ENCODE data around the gene EMILIN3. TPM values are rescaled to one million over a fixed set of nuclear protein-coding genes. Genes with fewer than 3 reads are reported as not detected.

EMILIN3 gene
- polyA plus RNA-seq, 1 of the 3 experiments (the other 2 are of a cell fraction) = 0.02 TPM

DNA sequence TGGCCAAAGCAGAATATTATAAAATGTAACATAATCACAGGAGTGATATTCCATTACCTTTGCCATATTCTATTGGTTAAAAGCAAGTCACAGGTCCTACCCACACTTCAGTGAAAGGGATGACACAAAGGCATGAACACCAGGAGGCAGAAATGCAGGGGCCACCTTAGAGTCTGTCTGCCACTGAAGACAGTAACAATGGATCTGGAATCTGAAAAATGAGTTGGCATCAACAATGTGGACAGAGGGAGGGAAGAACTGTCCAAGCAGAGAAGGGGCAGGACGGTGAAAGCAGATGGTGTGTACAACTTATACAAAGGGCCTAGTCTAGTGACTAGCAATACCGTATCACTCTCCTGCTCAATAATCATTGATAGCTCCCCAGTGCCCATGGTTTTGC is 32.6 kb downstream of the EMILIN3 start:
- Histone ChIP-seq H3K36me3 (replicated peaks in 1 of 2; ENCODE audit: control insufficient read depth in 1 of 2, insufficient read depth in 2 of 2, low read length in 1 of 2) (no peaks in the 10 kb centered on the region), H3K9me3 (no peaks in the 10 kb centered on the region), H3K27ac (ENCODE audit: low read depth in 2 of 2, low read length in 1 of 2) (no peak overlapping the region), H3K79me2 (ENCODE audit: insufficient read depth) (no peaks in the 10 kb centered on the region), H3F3A (replicated peaks; ENCODE audit: insufficient read depth) (peaks cover 12% of the 10 kb centered on the region), H3K9me2 (no peaks in the 10 kb centered on the region), H3K4me1 (ENCODE audit: control insufficient read depth in 1 of 2, insufficient read depth in 2 of 2, low read depth in 1 of 2, low read length in 1 of 2) (peaks cover 0 to 9% of the 10 kb centered on the region in 2 experiments; a peak in 2 of 4 replicates), H3K4me2 (no peak overlapping the region), H2AFZ (ENCODE audit: low read depth) (no peak overlapping the region), H3K9ac (no peak overlapping the region), H4K20me1 (ENCODE audit: insufficient read depth) (no peaks in the 10 kb centered on the region), H3K4me3 (ENCODE audit: low read depth in 2 of 2, low read length in 1 of 2) (no peak overlapping the region), H3K27me3 (ENCODE audit: insufficient read depth) (no peaks in the 10 kb centered on the region)
- WGBS (ENCODE audit: low lambda C conversion rate) = 95% methylated on average over 2 of the region's 2 CpGs
- TF ChIP-seq RFX5 (IDR thresholded peaks at IDR 0.05; ENCODE audit: low read length) (no peak), FOSL2 (IDR thresholded peaks at IDR 0.05; ENCODE audit: borderline replicate concordance, low read depth) (no peak), SIN3A (IDR thresholded peaks at IDR 0.05; ENCODE audit: borderline replicate concordance, low read depth, low read length) (no peak), YY1 (IDR thresholded peaks at IDR 0.05; ENCODE audit: low read depth) (no peak), POLR2AphosphoS5 (IDR thresholded peaks at IDR 0.05; ENCODE audit: low read depth, low read length) (no peak), NRF1 (IDR thresholded peaks at IDR 0.05; ENCODE audit: low read depth, low read length) (no peak), TAF1 (IDR thresholded peaks at IDR 0.05; ENCODE audit: borderline replicate concordance, low read depth, low read length) (no peak), RXRA (IDR thresholded peaks at IDR 0.05; ENCODE audit: borderline replicate concordance, low read depth) (no peak), GATA2 (CRISPR knock-in tag; IDR thresholded peaks at IDR 0.05) (no peak), MXI1 (IDR thresholded peaks at IDR 0.05; ENCODE audit: low read depth, low read length) (no peak), RCOR1 (IDR thresholded peaks at IDR 0.05; ENCODE audit: low read length) (no peak), IRF3 (IDR thresholded peaks at IDR 0.05; ENCODE audit: low read depth, low read length) (no peak)
- TF ChIP-seq, protein P1, sequence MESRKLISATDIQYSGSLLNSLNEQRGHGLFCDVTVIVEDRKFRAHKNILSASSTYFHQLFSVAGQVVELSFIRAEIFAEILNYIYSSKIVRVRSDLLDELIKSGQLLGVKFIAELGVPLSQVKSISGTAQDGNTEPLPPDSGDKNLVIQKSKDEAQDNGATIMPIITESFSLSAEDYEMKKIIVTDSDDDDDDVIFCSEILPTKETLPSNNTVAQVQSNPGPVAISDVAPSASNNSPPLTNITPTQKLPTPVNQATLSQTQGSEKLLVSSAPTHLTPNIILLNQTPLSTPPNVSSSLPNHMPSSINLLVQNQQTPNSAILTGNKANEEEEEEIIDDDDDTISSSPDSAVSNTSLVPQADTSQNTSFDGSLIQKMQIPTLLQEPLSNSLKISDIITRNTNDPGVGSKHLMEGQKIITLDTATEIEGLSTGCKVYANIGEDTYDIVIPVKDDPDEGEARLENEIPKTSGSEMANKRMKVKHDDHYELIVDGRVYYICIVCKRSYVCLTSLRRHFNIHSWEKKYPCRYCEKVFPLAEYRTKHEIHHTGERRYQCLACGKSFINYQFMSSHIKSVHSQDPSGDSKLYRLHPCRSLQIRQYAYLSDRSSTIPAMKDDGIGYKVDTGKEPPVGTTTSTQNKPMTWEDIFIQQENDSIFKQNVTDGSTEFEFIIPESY (IDR thresholded peaks at IDR 0.05; ENCODE audit: borderline replicate concordance, low read depth) = no peak
- TF ChIP-seq, protein P2, sequence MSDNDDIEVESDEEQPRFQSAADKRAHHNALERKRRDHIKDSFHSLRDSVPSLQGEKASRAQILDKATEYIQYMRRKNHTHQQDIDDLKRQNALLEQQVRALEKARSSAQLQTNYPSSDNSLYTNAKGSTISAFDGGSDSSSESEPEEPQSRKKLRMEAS (IDR thresholded peaks at IDR 0.05; ENCODE audit: low read depth) = no peak
- TF ChIP-seq, protein P3, sequence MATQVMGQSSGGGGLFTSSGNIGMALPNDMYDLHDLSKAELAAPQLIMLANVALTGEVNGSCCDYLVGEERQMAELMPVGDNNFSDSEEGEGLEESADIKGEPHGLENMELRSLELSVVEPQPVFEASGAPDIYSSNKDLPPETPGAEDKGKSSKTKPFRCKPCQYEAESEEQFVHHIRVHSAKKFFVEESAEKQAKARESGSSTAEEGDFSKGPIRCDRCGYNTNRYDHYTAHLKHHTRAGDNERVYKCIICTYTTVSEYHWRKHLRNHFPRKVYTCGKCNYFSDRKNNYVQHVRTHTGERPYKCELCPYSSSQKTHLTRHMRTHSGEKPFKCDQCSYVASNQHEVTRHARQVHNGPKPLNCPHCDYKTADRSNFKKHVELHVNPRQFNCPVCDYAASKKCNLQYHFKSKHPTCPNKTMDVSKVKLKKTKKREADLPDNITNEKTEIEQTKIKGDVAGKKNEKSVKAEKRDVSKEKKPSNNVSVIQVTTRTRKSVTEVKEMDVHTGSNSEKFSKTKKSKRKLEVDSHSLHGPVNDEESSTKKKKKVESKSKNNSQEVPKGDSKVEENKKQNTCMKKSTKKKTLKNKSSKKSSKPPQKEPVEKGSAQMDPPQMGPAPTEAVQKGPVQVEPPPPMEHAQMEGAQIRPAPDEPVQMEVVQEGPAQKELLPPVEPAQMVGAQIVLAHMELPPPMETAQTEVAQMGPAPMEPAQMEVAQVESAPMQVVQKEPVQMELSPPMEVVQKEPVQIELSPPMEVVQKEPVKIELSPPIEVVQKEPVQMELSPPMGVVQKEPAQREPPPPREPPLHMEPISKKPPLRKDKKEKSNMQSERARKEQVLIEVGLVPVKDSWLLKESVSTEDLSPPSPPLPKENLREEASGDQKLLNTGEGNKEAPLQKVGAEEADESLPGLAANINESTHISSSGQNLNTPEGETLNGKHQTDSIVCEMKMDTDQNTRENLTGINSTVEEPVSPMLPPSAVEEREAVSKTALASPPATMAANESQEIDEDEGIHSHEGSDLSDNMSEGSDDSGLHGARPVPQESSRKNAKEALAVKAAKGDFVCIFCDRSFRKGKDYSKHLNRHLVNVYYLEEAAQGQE (IDR thresholded peaks at IDR 0.05; ENCODE audit: low read depth, low read length) = no peak
- TF ChIP-seq, protein P4, sequence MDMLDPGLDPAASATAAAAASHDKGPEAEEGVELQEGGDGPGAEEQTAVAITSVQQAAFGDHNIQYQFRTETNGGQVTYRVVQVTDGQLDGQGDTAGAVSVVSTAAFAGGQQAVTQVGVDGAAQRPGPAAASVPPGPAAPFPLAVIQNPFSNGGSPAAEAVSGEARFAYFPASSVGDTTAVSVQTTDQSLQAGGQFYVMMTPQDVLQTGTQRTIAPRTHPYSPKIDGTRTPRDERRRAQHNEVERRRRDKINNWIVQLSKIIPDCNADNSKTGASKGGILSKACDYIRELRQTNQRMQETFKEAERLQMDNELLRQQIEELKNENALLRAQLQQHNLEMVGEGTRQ (IDR thresholded peaks at IDR 0.05; ENCODE audit: borderline replicate concordance, low read depth, low read length) = no peak
- DNase-seq = no peak
- ChIA-PET CTCF (interaction anchor here (9.6 kb wide), 1 partner anchor 164 kb away, joined by 112 read pairs; no protein-coding TSS in a partner anchor), POLR2A (no interaction called here)
